CD4-positive, alpha-beta T cell (primary cell): Measurements from ENCODE around the gene STRADA. TPM values are rescaled to one million over a fixed set of nuclear protein-coding genes. Genes with fewer than 3 reads are reported as not detected.

ENCODE experiments used
- ATAC-seq: fragments of 200-7000 bp; cut with Tn5 transposase; one replicate; pipeline ENCODE4 v1.10.0; 2022; ENCODE audit warnings: mild to moderate bottlenecking; ENCODE audit not compliant: poor library complexity
- CTCF ChIA-PET: fragments of 350-600 bp; sonication (Branson Sonifier 250); formaldehyde crosslinking; loops from one replicate; lab custom pipeline; 2021; ENCODE audit warnings: antibody characterized with exemption, inconsistent platforms; lab: Charles Lee
- POLR2A ChIA-PET: fragments of 350-600 bp; sonication (Branson Sonifier 250); formaldehyde crosslinking; loops from one replicate; lab custom pipeline; 2021; ENCODE audit warnings: antibody characterized with exemption, inconsistent platforms; lab: Charles Lee
- DNase-seq, 14 experiments: peaks; one replicate each; pipeline ENCODE4 v3.0.0-alpha.2; 2013 to 2020; ENCODE audit warnings: mixed read lengths in 2 of 14
- H3K27ac ChIP-seq, 2 donors: one replicate each; pipeline versions ENCODE4 v1.5.1 to v1.7.0; 2013; ENCODE audit warnings: low read length in 2 of 2, low read depth in 1 of 2, mild to moderate bottlenecking in 1 of 2
- H3K27me3 ChIP-seq, 2 experiments: 1 replicate in 1 of 2; 2 replicates in 1 of 2; pipeline versions ENCODE4 v1.6.1 to v1.7.0; 2013; ENCODE audit warnings: low read length in 2 of 2, control low read depth in 1 of 2, mild to moderate bottlenecking in 1 of 2, moderate library complexity in 1 of 2; ENCODE audit not compliant: insufficient read depth in 2 of 2, control insufficient read depth in 1 of 2
- H3K36me3 ChIP-seq: one replicate; pipeline ENCODE4 v1.6.1; 2013; ENCODE audit warnings: low read length, control low read depth; ENCODE audit not compliant: insufficient read depth
- H3K4me1 ChIP-seq: one replicate; pipeline ENCODE4 v1.6.1; 2013; ENCODE audit warnings: low read length, control low read depth; ENCODE audit not compliant: insufficient read depth
- H3K4me3 ChIP-seq: one replicate; pipeline ENCODE4 v1.5.1; 2013; ENCODE audit warnings: mild to moderate bottlenecking, low read length, moderate library complexity
- H3K9me3 ChIP-seq, 2 experiments: 1 replicate in 1 of 2; 2 replicates in 1 of 2; pipeline versions ENCODE4 v1.6.1 to v1.7.0; 2013; ENCODE audit warnings: low read length in 2 of 2, mild to moderate bottlenecking in 2 of 2, control low read depth in 1 of 2, moderate library complexity in 1 of 2; ENCODE audit not compliant: control insufficient read depth in 1 of 2, insufficient read depth in 1 of 2
- H3K27ac Mint-ChIP-seq: one replicate; pipeline ENCODE4 v1.8.0; 2020; ENCODE audit warnings: mixed read lengths
- H3K27me3 Mint-ChIP-seq: one replicate; pipeline ENCODE4 v1.8.0; 2021; ENCODE audit warnings: mixed read lengths
- H3K36me3 Mint-ChIP-seq: one replicate; pipeline ENCODE4 v1.8.0; 2021; ENCODE audit warnings: low read depth, mixed read lengths
- H3K4me1 Mint-ChIP-seq: one replicate; pipeline ENCODE4 v1.8.0; 2021; ENCODE audit warnings: low read depth, mixed read lengths
- H3K4me3 Mint-ChIP-seq: one replicate; pipeline ENCODE4 v1.8.0; 2020; ENCODE audit warnings: mild to moderate bottlenecking, mixed read lengths
- H3K9me3 Mint-ChIP-seq: one replicate; pipeline ENCODE4 v1.8.0; 2020; ENCODE audit warnings: mixed read lengths
- CTCF ChIP-seq: fragments of 200-600 bp; IDR thresholded peaks from one replicate; pipeline ENCODE4 v1.8.0; 2022; ENCODE audit warnings: antibody characterized with exemption, mild to moderate bottlenecking
- intact Hi-C, 2 experiments: fragments of 100-400 bp; cut with DNase I in 1 of 2; cut with micrococcal nuclease in 1 of 2; formaldehyde crosslinking; loops; one replicate each; pipeline versions ENCODE4 v1.15.1 to v1.9.0; 2023 to 2025; cut with DNase I, micrococcal nuclease
- total RNA-seq, 174 experiments: library from RNA in 2 of 174; stranded (reverse) in 2 of 174; gene quantifications; one replicate each; pipeline ENCODE4 v1.2.3 and lab custom pipeline; 2021 to 2026

Gene STRADA
- total RNA-seq, 2 experiments from 2014 or later = 50.9 to 51.0 TPM

DNA sequence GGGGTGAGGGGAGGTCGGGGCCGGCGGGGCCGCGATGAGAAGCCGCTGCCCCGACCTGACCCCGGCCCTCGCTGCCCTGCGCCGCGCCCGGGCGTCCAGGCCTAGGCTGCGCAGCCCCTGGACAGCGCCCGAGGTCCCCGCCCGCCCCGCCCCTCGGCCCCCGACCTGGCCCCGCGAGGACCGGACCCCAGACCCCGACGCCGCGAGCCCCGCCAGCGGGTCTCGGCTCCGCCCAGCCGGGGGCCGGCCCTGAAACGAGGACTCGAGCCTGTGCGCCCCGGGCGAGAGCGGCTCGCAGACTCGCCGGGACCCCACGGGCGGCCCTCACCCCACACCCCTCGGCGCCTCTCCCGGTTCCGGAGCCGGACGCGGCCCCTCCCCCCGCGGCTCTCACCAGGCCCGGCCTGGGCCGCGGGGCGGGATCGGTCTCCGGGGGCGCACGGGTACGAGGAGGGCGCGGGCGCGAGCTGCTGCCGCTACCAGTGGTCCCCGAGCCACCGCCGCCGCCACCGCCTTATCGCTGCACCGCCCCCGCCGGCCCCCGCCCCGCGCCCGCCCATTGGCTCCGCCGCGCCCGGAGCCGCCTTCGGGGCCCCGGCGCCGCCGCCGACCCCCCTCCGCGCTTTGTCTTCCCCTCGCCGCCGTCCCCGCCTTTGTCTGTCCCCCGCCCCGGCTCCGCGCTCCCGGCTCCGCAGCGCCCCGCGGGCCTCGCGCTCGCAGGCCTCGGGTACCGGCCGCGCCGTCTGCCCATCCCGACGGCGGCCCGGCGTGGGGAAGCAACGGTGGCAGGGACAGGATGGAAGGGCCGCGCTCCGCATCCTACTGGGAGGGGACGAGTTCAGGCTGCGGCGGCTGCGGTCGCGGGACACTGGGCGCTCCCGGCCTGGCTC, 41.7 kb downstream of the STRADA start, which contains the start of gene LIMD2:
Gene LIMD2 (minus strand): TSS at position 488 of the 890 bp plus-strand sequence. CDS start 827 bp downstream, outside the sequence.
- Mint-ChIP-seq H3K27ac (peak within 1 kb of the TSS; percentile 100), H3K9me3 (no peaks in the 10 kb centered on the region), H3K27me3 (peaks cover 5% of the 10 kb centered on the region), H3K4me3 (peak within 1 kb of the TSS; percentile 100), H3K36me3 (peaks cover 76% of the 10 kb centered on the region), H3K4me1 (peaks cover 73% of the 10 kb centered on the region)
- Histone ChIP-seq H3K4me1 (peaks cover 80% of the 10 kb centered on the region), H3K36me3 (peaks cover 47% of the 10 kb centered on the region), H3K9me3 (no peaks in the 10 kb centered on the region), H3K27ac (peak within 1 kb of the TSS; percentile 83 to 91), H3K4me3 (peak within 1 kb of the TSS; percentile 98), H3K27me3 (no peaks in the 10 kb centered on the region)
- CTCF ChIA-PET = interaction anchor here (10.9 kb wide), 1 partner anchor 12 kb away, joined by 169 read pairs; no protein-coding TSS in a partner anchor
- TF ChIP-seq CTCF = no peak
- intact Hi-C loops = loop anchor here (2.0 to 5.0 kb wide), 6 partner anchors 43 to 807 kb away; partner anchors contain the start of genes FTSJ3 (in 2 of the 2), PSMC5 (in 2 of the 2), CCDC47 (in 1 of the 2) and CEP95 (in 1 of the 2)
- POLR2A ChIA-PET = interaction anchor here (1.0 to 13.2 kb wide), 17 partner anchors 10 to 806 kb away, joined by 3 to 844 read pairs (median 11); partner anchors contain the start of genes CCDC47, CEP95, CYB561 and DDX42
- peak; percentile 75 to 93 (median 90) for DNase-seq
- ATAC-seq = peak; percentile 22

DNA sequence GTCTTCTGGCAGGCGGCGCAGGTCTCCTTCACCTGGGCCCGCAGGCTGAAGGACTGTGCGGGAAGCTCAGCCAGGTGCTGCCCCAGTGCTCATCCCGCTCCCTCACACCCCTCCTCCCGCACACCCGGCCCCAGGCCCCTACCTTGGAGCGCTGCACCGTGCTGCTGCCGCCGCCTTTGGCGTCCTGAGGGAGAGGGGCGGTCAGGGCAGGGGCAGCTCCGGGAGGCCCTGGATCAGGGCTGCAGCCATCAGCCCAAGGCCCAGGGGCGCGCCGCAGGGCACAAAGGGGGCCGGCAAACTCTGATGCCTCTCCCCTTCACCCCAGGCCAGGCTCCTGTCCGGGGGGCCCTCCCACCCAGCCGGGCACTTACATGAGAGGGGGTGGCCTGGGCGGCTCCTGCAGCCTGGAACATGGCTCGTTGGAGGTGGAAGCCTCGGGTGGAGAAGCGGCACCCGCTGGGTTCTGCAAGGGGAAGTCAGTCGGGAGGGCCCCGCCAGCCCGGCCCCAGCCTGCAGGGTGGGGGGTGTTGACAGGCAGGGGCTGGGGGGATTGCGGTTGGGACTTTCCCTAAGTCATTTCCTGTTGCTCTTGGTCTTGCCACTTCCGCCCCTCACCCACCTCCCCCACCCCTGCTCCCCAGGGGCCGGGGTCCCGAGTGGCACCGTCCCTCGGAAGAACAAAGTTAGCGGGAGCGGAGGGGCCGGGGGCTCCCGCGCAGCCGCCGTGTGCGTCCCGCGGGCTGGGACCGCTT, 42.5 kb downstream of the STRADA start:
- POLR2A ChIA-PET = interaction anchor here (0.7 to 13.2 kb wide), 29 partner anchors 11 to 807 kb away, joined by 3 to 844 read pairs (median 6); partner anchors contain the start of genes CCDC47, CEP95, DDX42 and DDX5
- ATAC-seq (peak; percentile 28), DNase-seq (peak; percentile 76 to 96 (median 92))
- H3K9me3 ChIP-seq = no peaks in the 10 kb centered on the region
- Mint-ChIP-seq H3K27me3 (peaks cover 5% of the 10 kb centered on the region), H3K9me3 (no peaks in the 10 kb centered on the region), H3K4me1 (peaks cover 74% of the 10 kb centered on the region), H3K27ac (peak overlapping the region; percentile 100), H3K36me3 (peaks cover 83% of the 10 kb centered on the region), H3K4me3 (peak overlapping the region; percentile 100)
- peak overlapping the region; percentile 98 for H3K4me3 ChIP-seq
- H3K4me1 ChIP-seq = peaks cover 80% of the 10 kb centered on the region
- CTCF ChIA-PET = interaction anchor here (0.8 to 10.9 kb wide), 9 partner anchors 8 to 103 kb away, joined by 3 to 169 read pairs (median 4); partner anchors contain the start of genes CCDC47 and DDX42
- no peak for TF ChIP-seq CTCF
- intact Hi-C loops = loop anchor here (1.0 to 5.0 kb wide), 7 partner anchors 11 to 135 kb away; partner anchors contain the start of genes FTSJ3 (in 2 of the 2), PSMC5 (in 2 of the 2), MAP3K3 (in 1 of the 2) and STRADA (in 1 of the 2)
- peak overlapping the region; percentile 73 to 91 for H3K27ac ChIP-seq
- H3K36me3 ChIP-seq = peaks cover 49% of the 10 kb centered on the region
- H3K27me3 ChIP-seq = no peaks in the 10 kb centered on the region
